PC-3 (cell line): ENCODE measurements around the gene HMGXB3. TPM values are rescaled to one million over a fixed set of nuclear protein-coding genes. Genes with fewer than 3 reads are reported as not detected.

ENCODE experiments used
- ATAC-seq: fragments of 200-7000 bp; cut with Tn5 transposase; 2 replicates; pipeline ENCODE4 v1.9.1; 2020; ENCODE audit warnings: mild to moderate bottlenecking, moderate library complexity
- BruUV-seq: library from RNA; stranded (reverse); fragments of 400-500 nt; replicated peaks from 2 replicates; lab custom pipeline; 2021; lab: Mats Ljungman, UMichigan
- CTCF ChIA-PET: fragments of 300-600 bp; sonication (Branson Sonifier 250); formaldehyde crosslinking; loops from one replicate; lab custom pipeline; 2022; ENCODE audit warnings: antibody characterized with exemption; lab: Charles Lee
- POLR2A ChIA-PET: fragments of 300-600 bp; sonication (Branson Sonifier 250); formaldehyde crosslinking; loops from one replicate; lab custom pipeline; 2022; ENCODE audit warnings: antibody characterized with exemption; ENCODE audit not compliant: unreplicated experiment; lab: Charles Lee
- DNase-seq: peaks from one replicate; pipeline ENCODE4 v3.0.0-alpha.2; 2015
- H2AFZ ChIP-seq: fragments of 300-600 bp; sonication (generic); 2 replicates; pipeline ENCODE4 v1.6.0; 2016; ENCODE audit warnings: antibody characterized with exemption, low read length
- H3F3A ChIP-seq: fragments of 300-600 bp; sonication (generic); one replicate; pipeline ENCODE4 v1.6.0; 2017; ENCODE audit warnings: antibody characterized with exemption, low read length, control low read depth, mild to moderate bottlenecking; ENCODE audit not compliant: unreplicated experiment
- H3K27ac ChIP-seq: fragments of 300-600 bp; sonication (generic); 2 replicates; pipeline ENCODE4 v1.5.1; 2016; ENCODE audit warnings: mild to moderate bottlenecking, low read length
- H3K27me3 ChIP-seq: fragments of 300-600 bp; sonication (generic); 2 replicates; pipeline ENCODE4 v1.6.1; 2016; ENCODE audit warnings: low read length, mixed read lengths
- H3K36me3 ChIP-seq: fragments of 300-600 bp; sonication (generic); 2 replicates; pipeline ENCODE4 v1.6.1; 2016; ENCODE audit warnings: low read depth, mixed run types, low read length, mixed read lengths
- H3K4me1 ChIP-seq: fragments of 300-600 bp; sonication (generic); 2 replicates; pipeline ENCODE4 v1.5.1; 2016; ENCODE audit warnings: low read length; ENCODE audit not compliant: insufficient read depth
- H3K4me2 ChIP-seq: fragments of 300-600 bp; sonication (generic); 2 replicates; pipeline ENCODE4 v1.6.0; 2016; ENCODE audit warnings: low read length
- H3K4me3 ChIP-seq: fragments of 300-600 bp; sonication (generic); 2 replicates; pipeline ENCODE4 v1.5.1; 2016; ENCODE audit warnings: mild to moderate bottlenecking, low read length, mixed read lengths
- H3K79me2 ChIP-seq: fragments of 300-600 bp; sonication (generic); 2 replicates; pipeline ENCODE4 v1.6.1; 2017; ENCODE audit warnings: low read length, mixed read lengths
- H3K9ac ChIP-seq: fragments of 300-600 bp; sonication (generic); 2 replicates; pipeline ENCODE4 v1.6.0; 2016; ENCODE audit warnings: mild to moderate bottlenecking, low read length
- H3K9me2 ChIP-seq: fragments of 300-600 bp; sonication (generic); replicated peaks from 2 replicates; pipeline ENCODE4 v1.6.1; 2016; ENCODE audit warnings: mixed run types, low read length, mixed read lengths
- H3K9me3 ChIP-seq: fragments of 300-600 bp; sonication (generic); 2 replicates; pipeline ENCODE4 v1.6.1; 2016; ENCODE audit warnings: low read length, mixed read lengths
- H4K20me1 ChIP-seq: fragments of 300-600 bp; sonication (generic); 2 replicates; pipeline ENCODE4 v1.6.1; 2016; ENCODE audit warnings: low read length, mixed read lengths
- EZH2 ChIP-seq: fragments of 300-600 bp; sonication (generic); IDR thresholded peaks from one replicate; pipeline ENCODE4 v1.6.1; 2017; ENCODE audit warnings: antibody characterized with exemption, mild to moderate bottlenecking, low read length; ENCODE audit not compliant: unreplicated experiment
- EZH2phosphoT487 ChIP-seq: fragments of 300-600 bp; sonication (generic); IDR thresholded peaks from 2 replicates; pipeline ENCODE4 v1.6.1; 2018; ENCODE audit warnings: mild to moderate bottlenecking, antibody characterized with exemption, low read length, borderline replicate concordance
- intact Hi-C: fragments of 100-400 bp; cut with micrococcal nuclease; formaldehyde crosslinking; loops from 2 replicates; pipeline ENCODE4 v1.9.0; 2023
- total RNA-seq: library from RNA; depleted of rRNA; stranded (reverse); fragments of >200 nt; gene quantifications from 2 replicates; pipeline ENCODE4 v1.2.3, GENCODE V29; 2014
- TF ChIP-seq, protein P1 (sequence below): fragments of 300-600 bp; sonication (generic); conservative IDR thresholded peaks from 2 replicates; pipeline ENCODE4 v1.5.1; 2017; ENCODE audit warnings: antibody characterized with exemption, low read depth, mild to moderate bottlenecking, low read length

Gene HMGXB3
- total RNA-seq, 1 experiment from 2014 or later, result 56.6 TPM

GRCh38 chr5:150052956-150053712 lies 52.6 kb downstream of the HMGXB3 start:
- ChIA-PET POLR2A (no interaction called here), CTCF (no interaction called here)
- TF ChIP-seq EZH2phosphoT487 (no peak), EZH2 (no peak)
- TF ChIP-seq, protein P1, sequence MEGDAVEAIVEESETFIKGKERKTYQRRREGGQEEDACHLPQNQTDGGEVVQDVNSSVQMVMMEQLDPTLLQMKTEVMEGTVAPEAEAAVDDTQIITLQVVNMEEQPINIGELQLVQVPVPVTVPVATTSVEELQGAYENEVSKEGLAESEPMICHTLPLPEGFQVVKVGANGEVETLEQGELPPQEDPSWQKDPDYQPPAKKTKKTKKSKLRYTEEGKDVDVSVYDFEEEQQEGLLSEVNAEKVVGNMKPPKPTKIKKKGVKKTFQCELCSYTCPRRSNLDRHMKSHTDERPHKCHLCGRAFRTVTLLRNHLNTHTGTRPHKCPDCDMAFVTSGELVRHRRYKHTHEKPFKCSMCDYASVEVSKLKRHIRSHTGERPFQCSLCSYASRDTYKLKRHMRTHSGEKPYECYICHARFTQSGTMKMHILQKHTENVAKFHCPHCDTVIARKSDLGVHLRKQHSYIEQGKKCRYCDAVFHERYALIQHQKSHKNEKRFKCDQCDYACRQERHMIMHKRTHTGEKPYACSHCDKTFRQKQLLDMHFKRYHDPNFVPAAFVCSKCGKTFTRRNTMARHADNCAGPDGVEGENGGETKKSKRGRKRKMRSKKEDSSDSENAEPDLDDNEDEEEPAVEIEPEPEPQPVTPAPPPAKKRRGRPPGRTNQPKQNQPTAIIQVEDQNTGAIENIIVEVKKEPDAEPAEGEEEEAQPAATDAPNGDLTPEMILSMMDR, result no peak
- ATAC-seq (peak; percentile 80), DNase-seq (peak; percentile 90)
- H3K9me2 ChIP-seq, result no peaks in the 10 kb centered on the region
- intact Hi-C loops, result loop anchor here (1.0 to 2.0 kb wide), 3 partner anchors 31 to 52 kb away; partner anchors contain the start of genes HMGXB3 and TIGD6
- no peaks in the 10 kb centered on the region for H3K27me3 ChIP-seq
- H3F3A ChIP-seq, result no peaks in the 10 kb centered on the region
- H3K9me3 ChIP-seq, result no peaks in the 10 kb centered on the region
- H3K36me3 ChIP-seq, result peaks cover 67% of the 10 kb centered on the region
- H3K27ac ChIP-seq, result peak overlapping the region; percentile 68
- no peak overlapping the region for H3K4me3 ChIP-seq
- H3K79me2 ChIP-seq, result no peaks in the 10 kb centered on the region
- H4K20me1 ChIP-seq, result no peaks in the 10 kb centered on the region
- peaks cover 37% of the 10 kb centered on the region for H3K4me1 ChIP-seq
- no TSS peak for BruUV-seq
- H3K9ac ChIP-seq, result peak overlapping the region; percentile 40
- 0 out of 2 replicates have a peak overlapping the region, but pooled peaks have one; percentile 15 for H2AFZ ChIP-seq
- H3K4me2 ChIP-seq, result peak overlapping the region; percentile 32

DNA sequence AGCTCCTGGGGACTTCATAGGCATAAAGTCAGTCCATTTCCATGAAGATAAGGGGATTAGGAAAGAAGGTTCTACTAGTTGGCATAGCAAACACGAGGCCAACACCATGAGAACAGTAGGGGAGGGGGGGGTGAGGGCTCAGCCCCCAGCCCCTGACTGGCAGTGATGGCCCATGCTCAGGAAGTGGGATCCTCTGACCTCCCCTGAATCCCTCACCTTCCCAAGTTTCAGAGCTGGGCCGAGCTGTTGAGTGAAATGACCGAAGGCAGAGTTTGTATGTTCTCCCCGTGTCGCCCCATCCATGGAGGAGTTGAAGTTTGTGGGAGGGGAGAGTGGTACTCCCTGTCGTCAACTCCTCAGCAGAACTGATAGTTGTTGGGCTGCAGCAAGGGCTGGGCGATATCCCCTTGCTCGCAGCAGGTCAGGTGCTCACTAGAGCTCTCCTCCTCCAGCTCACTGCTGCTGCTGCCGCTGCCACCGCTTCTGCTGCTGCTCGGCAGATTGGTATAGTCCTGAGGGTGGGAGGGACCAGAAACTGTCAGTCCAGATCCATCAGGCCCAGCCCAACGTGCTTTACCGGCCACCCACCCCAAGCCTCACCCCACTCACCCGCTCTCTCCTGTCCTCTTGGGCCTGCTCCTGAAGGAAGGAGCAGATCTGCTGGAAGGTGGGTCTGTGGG lies 53.3 kb downstream of the HMGXB3 start:
- intact Hi-C loops, result loop anchor here (1.0 to 2.0 kb wide), 3 partner anchors 32 to 53 kb away; partner anchors contain the start of genes HMGXB3 and TIGD6
- Histone ChIP-seq H3K9me3 (no peaks in the 10 kb centered on the region), H3K27me3 (no peaks in the 10 kb centered on the region), H3K4me1 (peaks cover 44% of the 10 kb centered on the region), H3K9ac (peak overlapping the region; percentile 40), H3F3A (no peaks in the 10 kb centered on the region), H4K20me1 (no peaks in the 10 kb centered on the region), H2AFZ (no peak overlapping the region), H3K4me2 (0 out of 2 replicates have a peak overlapping the region, but pooled peaks have one; percentile 7), H3K79me2 (no peaks in the 10 kb centered on the region), H3K27ac (peak overlapping the region; percentile 68), H3K36me3 (peaks cover 59% of the 10 kb centered on the region), H3K4me3 (no peak overlapping the region), H3K9me2 (no peaks in the 10 kb centered on the region)
- no peak for ATAC-seq
- ChIA-PET CTCF (no interaction called here), POLR2A (no interaction called here)
- no peak for TF ChIP-seq EZH2
- TF ChIP-seq, protein P1, result no peak
- no peak for TF ChIP-seq EZH2phosphoT487
- no peak for DNase-seq
- no TSS peak for BruUV-seq
